PFSK-1 (cell line): Measurements from ENCODE around the gene TACC3.

Source experiments
- FOXP2 ChIP-seq: optimal IDR thresholded peaks from 2 replicates; pipeline ENCODE3; 2011; ENCODE audit warnings: borderline replicate concordance, control low read depth, inconsistent platforms; ENCODE audit not compliant: insufficient read depth; ENCODE audit errors: extremely low read length, extremely low read depth
- POLR2AphosphoS5 ChIP-seq: IDR thresholded peaks from 2 replicates; pipeline ENCODE4 v1.6.1; 2012; ENCODE audit warnings: low read depth, mild to moderate bottlenecking, control low read depth, low read length, moderate library complexity
- REST ChIP-seq, 2 experiments: IDR thresholded peaks; 2 replicates each; pipeline versions ENCODE4 v1.6.1 to v1.8.0; 2011 to 2012; ENCODE audit warnings: low read depth in 2 of 2, low read length in 2 of 2, control low read depth in 1 of 2, inconsistent platforms in 1 of 2, mild to moderate bottlenecking in 1 of 2, moderate library complexity in 1 of 2; ENCODE audit not compliant: insufficient read depth in 1 of 2
- SIN3A ChIP-seq: IDR thresholded peaks from 2 replicates; pipeline ENCODE4 v1.6.1; 2012; ENCODE audit warnings: mild to moderate bottlenecking, low read length, moderate library complexity, borderline replicate concordance; ENCODE audit not compliant: insufficient read depth
- TAF1 ChIP-seq: IDR thresholded peaks from 2 replicates; pipeline ENCODE4 v1.6.1; 2012; ENCODE audit warnings: low read length, control low read depth, borderline replicate concordance; ENCODE audit not compliant: insufficient read depth

GRCh38 chr4:1691737-1692373, 29.5 kb upstream of the TACC3 start:
- TF ChIP-seq POLR2AphosphoS5 = no peak
- no peak for TF ChIP-seq REST (IDR thresholded peaks at IDR 0.05; ENCODE audit: insufficient read depth in 1 of 2, low read depth in 2 of 2, low read length in 2 of 2)
- no peak for TF ChIP-seq TAF1
- no peak for TF ChIP-seq SIN3A
- TF ChIP-seq FOXP2 = no peak
